GM12878 (cell line): ENCODE measurements around the gene COTL1. TPM values are rescaled to one million over a fixed set of nuclear protein-coding genes. Genes with fewer than 3 reads are reported as not detected.
A peak's percentile ranks its signal among the peaks of the same experiment; 100 is the strongest.

Source experiments
- BCL3 ChIP-seq: IDR thresholded peaks from 2 replicates; pipeline ENCODE4 v1.6.1; 2011; ENCODE audit warnings: borderline replicate concordance, low read depth, mild to moderate bottlenecking, moderate library complexity, low read length; ENCODE audit not compliant: insufficient read depth, poor library complexity, severe bottlenecking
- BRCA1 ChIP-seq: IDR thresholded peaks from 2 replicates; pipeline ENCODE4 v1.6.1; 2011; ENCODE audit warnings: low read depth, low read length, improper control_type of control experiment
- CBX5 ChIP-seq: sonication (generic); IDR thresholded peaks from 2 replicates; pipeline ENCODE4 v1.6.1; 2016; ENCODE audit warnings: low read depth, moderate library complexity, mild to moderate bottlenecking, inconsistent platforms
- CREM ChIP-seq: IDR thresholded peaks from 2 replicates; pipeline ENCODE4 v1.6.1; 2014; ENCODE audit warnings: antibody characterized with exemption, low read depth
- E2F8 ChIP-seq: fragments of 450-650 bp; IDR thresholded peaks from 2 replicates; pipeline ENCODE4 v1.6.1; 2018; ENCODE audit warnings: mild to moderate bottlenecking, low read depth, moderate library complexity; ENCODE audit not compliant: partially characterized antibody
- E4F1 ChIP-seq: fragments of 450-650 bp; IDR thresholded peaks from 2 replicates; pipeline ENCODE4 v1.6.1; 2018; ENCODE audit warnings: borderline replicate concordance, mild to moderate bottlenecking; ENCODE audit not compliant: partially characterized antibody
- EGR1 ChIP-seq, 2 experiments: IDR thresholded peaks; 1 replicate in 1 of 2; 2 replicates in 1 of 2; pipeline ENCODE4 v1.6.1; 2011 to 2012; ENCODE audit warnings: low read depth in 2 of 2, low read length in 2 of 2, borderline replicate concordance in 1 of 2, mild to moderate bottlenecking in 1 of 2, moderate library complexity in 1 of 2
- FOS ChIP-seq: IDR thresholded peaks from 3 replicates; pipeline ENCODE4 v1.6.1; 2011; ENCODE audit warnings: borderline replicate concordance; ENCODE audit not compliant: insufficient read length; ENCODE audit errors: extremely low read depth
- GATAD2B ChIP-seq: fragments of 450-650 bp; conservative IDR thresholded peaks from 2 replicates; pipeline ENCODE4 v1.6.1; 2017; ENCODE audit warnings: low read depth, mild to moderate bottlenecking, moderate library complexity
- HDAC2 ChIP-seq: fragments of 200-600 bp; sonication (generic); IDR thresholded peaks from 2 replicates; pipeline ENCODE4 v1.6.1; 2017
- MYC ChIP-seq: IDR thresholded peaks from 2 replicates; pipeline ENCODE4 v1.6.1; 2011; ENCODE audit warnings: mild to moderate bottlenecking, low read length, moderate library complexity, inconsistent platforms; ENCODE audit not compliant: insufficient read depth, insufficient replicate concordance, insufficient read length, severe bottlenecking
- POLR2AphosphoS2 ChIP-seq: IDR thresholded peaks from 2 replicates; pipeline ENCODE4 v1.6.1; 2011; ENCODE audit warnings: low read depth, mild to moderate bottlenecking, low read length, improper control_type of control experiment, moderate library complexity
- POLR2AphosphoS5 ChIP-seq: IDR thresholded peaks from 2 replicates; pipeline ENCODE4 v1.6.1; 2011; ENCODE audit warnings: mild to moderate bottlenecking, low read length, inconsistent platforms
- RAD21 ChIP-seq: IDR thresholded peaks from 2 replicates; pipeline ENCODE4 v1.6.1; 2011; ENCODE audit warnings: mild to moderate bottlenecking, low read depth, low read length, moderate library complexity; ENCODE audit not compliant: insufficient read depth
- RBBP5 ChIP-seq: fragments of 200-600 bp; sonication (generic); conservative IDR thresholded peaks from 2 replicates; pipeline ENCODE4 v1.6.1; 2016
- SIX5 ChIP-seq: IDR thresholded peaks from 2 replicates; pipeline ENCODE4 v1.6.1; 2011; ENCODE audit warnings: mild to moderate bottlenecking, low read depth, low read length, moderate library complexity; ENCODE audit not compliant: severe bottlenecking
- SMARCA5 ChIP-seq: fragments of 450-650 bp; IDR thresholded peaks from 2 replicates; pipeline ENCODE4 v1.6.1; 2017; ENCODE audit warnings: mild to moderate bottlenecking
- SP1 ChIP-seq: IDR thresholded peaks from one replicate; pipeline ENCODE4 v1.6.1; 2011; ENCODE audit warnings: low read depth, low read length
- SREBF1 ChIP-seq: IDR thresholded peaks from 2 replicates; pipeline ENCODE4 v1.6.1; 2012; ENCODE audit warnings: mild to moderate bottlenecking, low read length
- TAF1 ChIP-seq: IDR thresholded peaks from 2 replicates; pipeline ENCODE4 v1.6.1; 2011; ENCODE audit warnings: mild to moderate bottlenecking, low read depth, low read length, borderline replicate concordance
- ZBTB40 ChIP-seq: fragments of 450-650 bp; IDR thresholded peaks from 2 replicates; pipeline ENCODE4 v1.6.1; 2016; ENCODE audit warnings: mild to moderate bottlenecking, moderate library complexity, borderline replicate concordance
- polyA plus RNA-seq, 11 experiments: library from polyadenylated mRNA; depleted of rRNA in 4 of 11; unstranded in 6 of 11; stranded (reverse) in 5 of 11; fragments of >200 nt; fragmentation: Nextera tagmentation in 4 of 11; fragmentation: Illumina TruSeq in 1 of 11; extraction: Ambion mirVana in 4 of 11; extraction: Trizol in 1 of 11; gene quantifications; 1 replicate in 1 of 11; 2 replicates in 10 of 11; pipeline versions ENCODE4 v1.2.1 to v1.2.3, GENCODE V29; 2011 to 2016; ENCODE audit warnings: inconsistent platforms in 2 of 11, missing spikeins in 2 of 11, low read depth in 1 of 11
- total RNA-seq, 4 experiments: library from RNA; depleted of rRNA in 3 of 4; stranded (reverse); fragments of >200 nt in 3 of 4; fragmentation: Illumina TruSeq in 1 of 4; extraction: Trizol in 1 of 4; gene quantifications; 2 replicates each; pipeline versions ENCODE4 v1.2.1 to v1.2.3, GENCODE V29; 2013 to 2021

The COTL1 gene
- total and polyA plus RNA-seq, 10 of the 15 experiments (the other 5 are each of a cell fraction or from before 2014, with no cell fraction given) = 140 to 894 (median 330) TPM

GRCh38 chr16:84595052-84595481 is 22.8 kb downstream of the COTL1 start (continued):
- TF ChIP-seq ZBTB40 (no peak), E4F1 (no peak), POLR2AphosphoS5 (peak; percentile 8; the same call in 1 of the 2 replicates), SIX5 (no peak), SP1 (no peak), SMARCA5 (no peak), SREBF1 (no peak), CREM (no peak), GATAD2B (no peak), FOS (no peak), EGR1 (IDR thresholded peaks at IDR 0.05; ENCODE audit: borderline replicate concordance in 1 of 2, low read depth in 2 of 2, low read length in 2 of 2) (no peak), BCL3 (no peak), RBBP5 (no peak), HDAC2 (no peak), E2F8 (no peak), POLR2AphosphoS2 (0 out of 2 replicates have a peak, but pooled peaks have one; percentile 25), MYC (no peak), BRCA1 (no peak), CBX5 (no peak), RAD21 (no peak), TAF1 (0 out of 2 replicates have a peak, but pooled peaks have one; percentile 11)
